SJSA1 (cell line): ENCODE results near the gene C19orf18. TPM values are rescaled to one million over a fixed set of nuclear protein-coding genes. Genes with fewer than 3 reads are reported as not detected.
A peak's percentile ranks its signal among the peaks of the same experiment; 100 is the strongest.

Experiments used
- DNase-seq, 2 experiments: peaks; one replicate each; pipeline ENCODE4 v3.0.0-alpha.2; 2015 to 2020; ENCODE audit warnings: low spot score in 2 of 2, low read depth in 1 of 2
- H3K27ac ChIP-seq: fragments of 250-450 bp; sonication (Bioruptor Pico); 2 replicates; pipeline ENCODE4 v1.5.1; 2020; ENCODE audit warnings: mild to moderate bottlenecking, moderate library complexity
- H3K27me3 ChIP-seq: fragments of 250-450 bp; sonication (Bioruptor Pico); replicated peaks from 2 replicates; pipeline ENCODE4 v1.5.1; 2020; ENCODE audit warnings: mild to moderate bottlenecking, moderate library complexity
- H3K36me3 ChIP-seq: fragments of 250-450 bp; sonication (Bioruptor Pico); 2 replicates; pipeline ENCODE4 v1.5.1; 2020; ENCODE audit warnings: mild to moderate bottlenecking
- H3K4me1 ChIP-seq: fragments of 250-450 bp; sonication (Bioruptor Pico); replicated peaks from 2 replicates; pipeline ENCODE4 v1.6.1; 2021; ENCODE audit warnings: mild to moderate bottlenecking
- H3K4me3 ChIP-seq: fragments of 250-450 bp; sonication (Bioruptor Pico); 2 replicates; pipeline ENCODE4 v1.5.1; 2020; ENCODE audit warnings: mild to moderate bottlenecking
- H3K9me3 ChIP-seq: fragments of 250-450 bp; sonication (Bioruptor Pico); replicated peaks from 2 replicates; pipeline ENCODE4 v1.5.1; 2020; ENCODE audit warnings: mild to moderate bottlenecking
- total RNA-seq: library from RNA; depleted of rRNA; stranded (reverse); fragments of >200 nt; shearing (Covaris generic); gene quantifications from 2 replicates; pipeline ENCODE4 v1.2.3, GENCODE V29; 2014

C19orf18 gene
- total RNA-seq, 1 experiment from 2014 or later: not detected

- peaks cover 67% of the 10 kb centered on the region for H3K36me3 ChIP-seq
- peaks cover 23% of the 10 kb centered on the region for H3K9me3 ChIP-seq
- H3K27ac ChIP-seq: no peak overlapping the region
- no peaks in the 10 kb centered on the region for H3K27me3 ChIP-seq
- peaks cover 5% of the 10 kb centered on the region for H3K4me1 ChIP-seq
- no peak overlapping the region for H3K4me3 ChIP-seq
- DNase-seq: no peak
These were observed 26.3 kb upstream of the C19orf18 start for GRCh38 chr19:58000677-58001076.

- no peaks in the 10 kb centered on the region for H3K27me3 ChIP-seq
- DNase-seq: no peak
- H3K36me3 ChIP-seq: peaks cover 57% of the 10 kb centered on the region
- H3K4me3 ChIP-seq: no peak overlapping the region
- peaks cover 37% of the 10 kb centered on the region for H3K9me3 ChIP-seq
- H3K27ac ChIP-seq: no peak overlapping the region
- H3K4me1 ChIP-seq: no peaks in the 10 kb centered on the region
These were observed 18.5 kb upstream of the C19orf18 start for GRCh38 chr19:57992841-57993240.

GRCh38 chr19:57978586-57979289 is 4.4 kb upstream of the C19orf18 start:
- peaks cover 68% of the 10 kb centered on the region for H3K9me3 ChIP-seq
- no peak overlapping the region for H3K4me3 ChIP-seq
- no peaks in the 10 kb centered on the region for H3K4me1 ChIP-seq
- DNase-seq: peak in 1 of 2 experiments; percentile 10
- peaks cover 71% of the 10 kb centered on the region for H3K36me3 ChIP-seq
- H3K27me3 ChIP-seq: no peaks in the 10 kb centered on the region
- no peak overlapping the region for H3K27ac ChIP-seq

GRCh38 chr19:57964761-57965160 is 9.6 kb downstream of the C19orf18 start:
- Histone ChIP-seq H3K4me1 (no peaks in the 10 kb centered on the region), H3K36me3 (no peaks in the 10 kb centered on the region), H3K9me3 (peaks cover 11% of the 10 kb centered on the region; the same call in 1 of the 2 replicates), H3K27ac (no peak overlapping the region), H3K27me3 (no peaks in the 10 kb centered on the region), H3K4me3 (no peak overlapping the region)
- no peak for DNase-seq

GRCh38 chr19:57961785-57962184 is 12.5 kb downstream of the C19orf18 start:
- no peaks in the 10 kb centered on the region for H3K36me3 ChIP-seq
- H3K27me3 ChIP-seq: no peaks in the 10 kb centered on the region
- peaks cover 8% of the 10 kb centered on the region; the same call in 1 of the 2 replicates for H3K9me3 ChIP-seq
- no peak for DNase-seq
- no peak overlapping the region for H3K27ac ChIP-seq
- no peak overlapping the region for H3K4me3 ChIP-seq
- no peaks in the 10 kb centered on the region for H3K4me1 ChIP-seq

- Histone ChIP-seq H3K27ac (no peak overlapping the region), H3K4me1 (no peaks in the 10 kb centered on the region), H3K4me3 (no peak overlapping the region), H3K36me3 (no peaks in the 10 kb centered on the region), H3K27me3 (no peaks in the 10 kb centered on the region), H3K9me3 (peaks cover 13% of the 10 kb centered on the region)
- DNase-seq: no peak
These were observed 19.3 kb downstream of the C19orf18 start for GRCh38 chr19:57954996-57955395.

DNA sequence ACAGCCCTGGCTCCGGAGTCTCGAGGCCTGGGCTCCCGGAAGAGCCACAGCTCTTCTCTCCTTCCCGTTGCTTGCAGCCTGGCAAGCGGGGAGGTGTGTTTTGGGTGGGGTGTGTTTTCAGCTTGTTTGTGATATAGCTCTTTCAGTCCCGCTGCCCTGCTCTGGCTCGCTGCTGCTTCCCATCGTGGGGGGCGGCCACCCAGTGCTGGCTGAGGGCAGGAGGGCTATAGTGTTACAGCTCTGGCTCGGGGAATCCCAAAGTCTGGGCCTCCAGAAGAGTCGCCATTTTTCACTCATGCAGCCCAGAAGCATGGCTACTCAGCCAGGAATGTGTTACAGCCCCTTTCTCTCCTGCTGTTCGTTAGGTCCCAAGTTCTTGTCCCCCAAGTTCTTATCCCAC is 24.6 kb downstream of the C19orf18 start:
- H3K9me3 ChIP-seq: peaks cover 41% of the 10 kb centered on the region
- DNase-seq: no peak
- no peak overlapping the region for H3K4me3 ChIP-seq
- no peaks in the 10 kb centered on the region for H3K27me3 ChIP-seq
- no peaks in the 10 kb centered on the region for H3K4me1 ChIP-seq
- no peak overlapping the region for H3K27ac ChIP-seq
- H3K36me3 ChIP-seq: no peaks in the 10 kb centered on the region

- Histone ChIP-seq H3K27ac (no peak overlapping the region), H3K27me3 (no peaks in the 10 kb centered on the region), H3K36me3 (peaks cover 3% of the 10 kb centered on the region), H3K9me3 (peaks cover 44% of the 10 kb centered on the region), H3K4me3 (no peak overlapping the region), H3K4me1 (no peaks in the 10 kb centered on the region)
- DNase-seq: no peak
These were observed 25.0 kb downstream of the C19orf18 start for GRCh38 chr19:57949296-57949695.

DNA sequence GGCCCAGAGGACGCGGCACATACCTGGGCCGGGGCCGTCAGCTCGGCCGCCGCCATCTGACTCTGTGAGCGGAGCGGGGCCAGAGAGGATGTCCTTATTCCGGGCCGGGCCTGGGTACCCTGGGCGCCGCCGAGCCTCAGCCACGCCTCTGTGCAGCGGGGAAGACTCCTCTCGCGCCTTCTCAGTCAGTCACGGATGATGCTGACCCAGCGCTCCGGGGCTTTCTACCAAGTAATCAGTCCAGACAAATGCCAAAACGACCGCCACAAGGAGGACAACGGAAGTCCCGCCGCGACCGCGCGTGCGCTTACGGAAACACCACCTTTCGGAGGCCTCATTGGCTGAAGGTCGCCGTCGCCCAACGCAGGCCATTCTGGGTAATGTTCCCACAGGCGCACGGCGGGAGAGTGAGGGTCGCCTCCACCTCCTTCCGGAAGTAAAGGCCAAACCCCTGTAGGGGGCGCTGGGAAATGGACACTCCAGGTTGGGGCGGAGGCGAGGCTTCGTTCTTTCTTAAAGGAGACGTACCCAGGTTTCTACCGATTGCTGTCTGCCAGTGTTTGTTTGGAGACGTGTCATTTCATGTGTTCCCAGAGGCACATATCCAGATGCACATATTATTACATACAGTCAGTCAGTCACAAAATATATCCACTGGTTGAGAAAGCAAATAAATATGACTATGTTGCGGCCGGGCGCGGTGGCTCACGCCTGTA is 26.8 kb downstream of the C19orf18 start, which contains the start of gene ZNF256:
ZNF256 (minus strand) TSS at position 288 of the 716 bp plus-strand sequence; CDS start at position 56, 232 bp downstream.
- Histone ChIP-seq H3K27me3 (no peaks in the 10 kb centered on the region), H3K4me3 (peak within 1 kb of the TSS; percentile 68), H3K27ac (peak within 1 kb of the TSS; percentile 44), H3K9me3 (peaks cover 54% of the 10 kb centered on the region), H3K36me3 (peaks cover 19% of the 10 kb centered on the region), H3K4me1 (no peaks in the 10 kb centered on the region)
- DNase-seq: peak; percentile 90 to 95

GRCh38 chr19:57947088-57947418 is 27.3 kb downstream of the C19orf18 start:
- peak overlapping the region; percentile 68 for H3K4me3 ChIP-seq
- no peaks in the 10 kb centered on the region for H3K27me3 ChIP-seq
- no peaks in the 10 kb centered on the region for H3K4me1 ChIP-seq
- H3K36me3 ChIP-seq: peaks cover 24% of the 10 kb centered on the region
- H3K9me3 ChIP-seq: peaks cover 56% of the 10 kb centered on the region
- H3K27ac ChIP-seq: peak overlapping the region; percentile 44
- DNase-seq: no peak

DNA sequence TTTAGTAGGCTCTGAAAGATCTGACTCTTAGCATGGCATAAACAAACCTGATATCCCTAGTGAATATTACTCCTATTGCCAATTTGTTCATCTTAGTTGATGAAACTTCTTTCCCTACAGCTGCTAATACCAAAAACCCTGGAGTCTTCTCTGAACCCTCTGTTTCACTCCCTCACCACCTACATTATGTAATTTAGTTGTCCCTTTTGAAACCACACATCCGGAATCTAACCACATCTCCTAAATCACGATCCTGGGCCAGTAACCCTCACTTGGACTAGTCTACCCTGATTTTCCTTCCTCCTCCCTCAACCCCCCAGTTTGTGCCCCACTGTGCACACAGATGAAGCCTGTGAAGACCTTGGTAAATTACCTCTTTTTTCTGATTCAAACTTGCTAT is 28.0 kb downstream of the C19orf18 start:
- DNase-seq: no peak
- Histone ChIP-seq H3K36me3 (peaks cover 32% of the 10 kb centered on the region), H3K4me1 (no peaks in the 10 kb centered on the region), H3K9me3 (peaks cover 63% of the 10 kb centered on the region), H3K27me3 (no peaks in the 10 kb centered on the region), H3K4me3 (peak overlapping the region; percentile 68; the same call in 1 of the 2 replicates), H3K27ac (no peak overlapping the region)

DNA sequence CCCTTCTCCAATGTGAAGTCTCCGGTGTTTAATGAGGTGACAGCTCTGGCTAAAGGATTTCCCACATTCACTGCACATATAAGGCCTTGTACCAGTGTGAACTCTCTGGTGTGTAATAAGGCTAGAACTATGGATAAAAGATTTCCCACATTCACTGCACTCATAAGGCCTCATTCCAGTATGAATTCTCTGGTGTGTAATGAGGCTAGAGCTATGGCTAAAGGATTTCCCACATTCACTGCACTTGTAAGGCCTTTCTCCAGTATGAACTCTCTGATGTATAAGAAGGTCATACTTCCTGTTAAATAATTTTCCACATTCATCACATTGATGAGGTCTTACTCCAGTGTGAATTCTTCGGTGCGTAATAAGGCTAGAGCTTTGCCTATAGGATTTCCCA is 32.7 kb downstream of the C19orf18 start:
- no peak for DNase-seq
- Histone ChIP-seq H3K27ac (no peak overlapping the region), H3K27me3 (no peaks in the 10 kb centered on the region), H3K36me3 (peaks cover 49% of the 10 kb centered on the region), H3K4me1 (no peaks in the 10 kb centered on the region), H3K4me3 (no peak overlapping the region), H3K9me3 (peaks cover 54% of the 10 kb centered on the region)

- no peaks in the 10 kb centered on the region for H3K4me1 ChIP-seq
- no peak overlapping the region for H3K4me3 ChIP-seq
- peaks cover 23% of the 10 kb centered on the region for H3K9me3 ChIP-seq
These were observed 38.6 kb downstream of the C19orf18 start for GRCh38 chr19:57935731-57936130.

More at GRCh38 chr19:57935731-57936130, 38.6 kb downstream of the C19orf18 start:
- no peak for DNase-seq
- Histone ChIP-seq H3K36me3 (peaks cover 12% of the 10 kb centered on the region), H3K27me3 (no peaks in the 10 kb centered on the region), H3K27ac (no peak overlapping the region)
